ENCODE measurements around the gene CCDC27. TPM values are rescaled to one million over a fixed set of nuclear protein-coding genes. Genes with fewer than 3 reads are reported as not detected.

CCDC27 gene
- total and polyA plus RNA-seq, 2 of the 8 experiments (the other 6 are each of a cell fraction or from before 2014, with no cell fraction given), result 0.15 TPM; not detected in 1

GRCh38 chr1:3735688-3736087, 16.6 kb upstream of the CCDC27 start (continued):
- TF ChIP-seq MAFK (IDR thresholded peaks at IDR 0.05; ENCODE audit: low read depth, low read length) (no peak), TBP (IDR thresholded peaks at IDR 0.05; ENCODE audit: low read depth, low read length) (no peak), GTF2F1 (IDR thresholded peaks at IDR 0.05; ENCODE audit: borderline replicate concordance, low read depth, low read length) (no peak), HDAC2 (IDR thresholded peaks at IDR 0.05; ENCODE audit: borderline replicate concordance in 1 of 2, low read depth in 2 of 2, low read length in 2 of 2) (no peak), CHD2 (IDR thresholded peaks at IDR 0.05; ENCODE audit: low read length) (no peak), RNF2 (IDR thresholded peaks at IDR 0.05; ENCODE audit: borderline replicate concordance, low read depth, low read length, missing control alignments, poor library complexity, severe bottlenecking) (no peak), KDM4A (IDR thresholded peaks at IDR 0.05; ENCODE audit: low read depth, low read length, severe bottlenecking) (no peak), FOSL1 (IDR thresholded peaks at IDR 0.05; ENCODE audit: insufficient read depth, low read depth, low read length) (no peak), ATF3 (IDR thresholded peaks at IDR 0.05; ENCODE audit: insufficient read depth, low read depth, low read length) (no peak)

All from H1 (cell line).